IMR-90 (cell line): ENCODE measurements around the gene FLT3. TPM values are rescaled to one million over a fixed set of nuclear protein-coding genes. Genes with fewer than 3 reads are reported as not detected.

Source experiments
- ATAC-seq: fragments of 200-7000 bp; cut with Tn5 transposase; 2 replicates; pipeline ENCODE4 v1.9.1; 2020; ENCODE audit warnings: low read depth, mild to moderate bottlenecking, moderate library complexity
- BruUV-seq: library from RNA; stranded (reverse); fragments of 400-500 nt; replicated peaks from 2 replicates; lab custom pipeline; 2021; lab: Mats Ljungman, UMichigan
- CTCF ChIA-PET: fragments of 300-600 bp; formaldehyde crosslinking; extraction: SDS; loops from one replicate; lab custom pipeline; 2021; ENCODE audit warnings: antibody characterized with exemption; lab: Yijun Ruan, JAX
- POLR2A ChIA-PET: fragments of 300-600 bp; sonication (Branson Sonifier 250); formaldehyde crosslinking; loops from one replicate; lab custom pipeline; 2022; ENCODE audit warnings: antibody characterized with exemption; ENCODE audit not compliant: unreplicated experiment; lab: Charles Lee
- DNase-seq: peaks from one replicate; pipeline ENCODE4 v3.0.0; 2013
- H2AFZ ChIP-seq: replicated peaks from 2 replicates; pipeline ENCODE3; 2013; ENCODE audit warnings: low read length, mild to moderate bottlenecking; ENCODE audit not compliant: poor library complexity
- H2AK5ac ChIP-seq: 2 replicates; pipeline ENCODE4 v1.6.1; 2013; ENCODE audit warnings: low read depth, low read length, inconsistent platforms
- H2AK9ac ChIP-seq: replicated peaks from 2 replicates; pipeline ENCODE3; 2013; ENCODE audit warnings: mild to moderate bottlenecking, low read depth, low read length, moderate library complexity; ENCODE audit not compliant: poor library complexity
- H2BK120ac ChIP-seq: 2 replicates; pipeline ENCODE4 v1.6.1; 2013; ENCODE audit warnings: low read depth, low read length, inconsistent platforms
- H2BK15ac ChIP-seq: 3 replicates; pipeline ENCODE4 v1.6.1; 2013; ENCODE audit warnings: low read depth, low read length, inconsistent platforms
- H2BK20ac ChIP-seq: 2 replicates; pipeline ENCODE4 v1.6.1; 2013; ENCODE audit warnings: low read depth, mild to moderate bottlenecking, inconsistent platforms, low read length, moderate library complexity
- H2BK5ac ChIP-seq: 2 replicates; pipeline ENCODE4 v1.6.1; 2013; ENCODE audit warnings: mild to moderate bottlenecking, low read depth, low read length, inconsistent platforms; ENCODE audit not compliant: poor library complexity, severe bottlenecking
- H3K14ac ChIP-seq: replicated peaks from 2 replicates; pipeline ENCODE4 v1.6.1; 2013; ENCODE audit warnings: low read depth, low read length, inconsistent platforms
- H3K18ac ChIP-seq: 2 replicates; pipeline ENCODE4 v1.6.1; 2013; ENCODE audit warnings: low read depth, low read length, control low read depth
- H3K23ac ChIP-seq: 2 replicates; pipeline ENCODE4 v1.6.1; 2013; ENCODE audit warnings: low read depth, low read length, inconsistent platforms
- H3K27ac ChIP-seq: 2 replicates; pipeline ENCODE4 v1.5.1; 2013; ENCODE audit warnings: mild to moderate bottlenecking, control low read depth, low read length; ENCODE audit not compliant: insufficient read depth
- H3K27me3 ChIP-seq: 2 replicates; pipeline ENCODE4 v1.6.1; 2013; ENCODE audit warnings: low read length; ENCODE audit not compliant: control insufficient read depth, insufficient read depth
- H3K36me3 ChIP-seq: 2 replicates; pipeline ENCODE4 v1.6.1; 2013; ENCODE audit warnings: low read length, mixed read lengths; ENCODE audit not compliant: control insufficient read depth, insufficient read depth
- H3K4ac ChIP-seq: 2 replicates; pipeline ENCODE4 v1.6.1; 2013; ENCODE audit warnings: low read depth, low read length, inconsistent platforms
- H3K4me1 ChIP-seq: 2 replicates; pipeline ENCODE4 v1.6.1; 2013; ENCODE audit warnings: low read length, mixed read lengths; ENCODE audit not compliant: control insufficient read depth, insufficient read depth
- H3K4me2 ChIP-seq: 2 replicates; pipeline ENCODE4 v1.6.1; 2013; ENCODE audit warnings: low read depth, mild to moderate bottlenecking, control low read depth, low read length, moderate library complexity
- H3K4me3 ChIP-seq: 2 replicates; pipeline ENCODE4 v1.5.1; 2013; ENCODE audit warnings: low read depth, mild to moderate bottlenecking, control low read depth, low read length, moderate library complexity; ENCODE audit not compliant: insufficient read depth
- H3K56ac ChIP-seq: 2 replicates; pipeline ENCODE4 v1.6.1; 2013; ENCODE audit warnings: low read length, inconsistent platforms; ENCODE audit not compliant: insufficient read depth; ENCODE audit errors: extremely low read depth
- H3K79me1 ChIP-seq, 2 experiments: 2 replicates each; pipeline ENCODE4 v1.6.1; 2013; ENCODE audit warnings: low read length in 2 of 2, inconsistent platforms in 1 of 2, low read depth in 1 of 2
- H3K9ac ChIP-seq: 2 replicates; pipeline ENCODE4 v1.6.1; 2013; ENCODE audit warnings: low read depth, low read length, control low read depth
- H3K9me1 ChIP-seq: 2 replicates; pipeline ENCODE4 v1.6.1; 2013; ENCODE audit warnings: low read length, inconsistent platforms; ENCODE audit not compliant: insufficient read depth
- H3K9me3 ChIP-seq: 2 replicates; pipeline ENCODE4 v1.6.1; 2013; ENCODE audit warnings: low read length; ENCODE audit not compliant: control insufficient read depth, insufficient read depth
- H4K20me1 ChIP-seq: 2 replicates; pipeline ENCODE4 v1.6.1; 2013; ENCODE audit warnings: low read length, inconsistent platforms; ENCODE audit not compliant: insufficient read depth
- H4K5ac ChIP-seq: 2 replicates; pipeline ENCODE4 v1.6.1; 2013; ENCODE audit warnings: mild to moderate bottlenecking, low read depth, low read length, control low read depth
- H4K8ac ChIP-seq, 2 experiments: 2 replicates each; pipeline ENCODE4 v1.6.1; 2013; ENCODE audit warnings: low read depth in 2 of 2, low read length in 2 of 2, control low read depth in 1 of 2, inconsistent platforms in 1 of 2
- H4K91ac ChIP-seq: 2 replicates; pipeline ENCODE4 v1.6.1; 2013; ENCODE audit warnings: low read depth, low read length, inconsistent platforms; ENCODE audit not compliant: insufficient read depth
- SMC3 ChIP-seq: fragments of 150-350 bp; IDR thresholded peaks from 2 replicates; pipeline ENCODE4 v1.6.1; 2016; ENCODE audit warnings: low read depth, mild to moderate bottlenecking, antibody characterized with exemption, low read length, moderate library complexity
- WGBS, 2 experiments: methylation state at CpG; one replicate each; pipeline versions ENCODE4 v1.1.5 to v1.1.7; 2013; ENCODE audit warnings: missing lambda C conversion rate in 2 of 2; ENCODE audit not compliant: insufficient read length in 1 of 2; ENCODE audit errors: extremely low coverage in 2 of 2; 5-methylcytosine and 5-hydroxymethylcytosine counted together
- dilution Hi-C: fragments of 300-500 bp; cut with HindIII; formaldehyde crosslinking; loops from one replicate; pipeline ENCODE4 v1.14.3; 2018; ENCODE audit warnings: low sequenced_read_pairs; ENCODE audit not compliant: unreplicated experiment
- in situ Hi-C: fragments of 300-500 bp; cut with MboI; formaldehyde crosslinking; loops from 3 replicates; pipeline ENCODE4 v1.14.3; 2019; ENCODE audit warnings: low sequenced_read_pairs, inconsistent platforms, mixed read lengths
- intact Hi-C: fragments of 100-400 bp; cut with micrococcal nuclease; formaldehyde crosslinking; loops from 2 replicates; pipeline ENCODE4 v1.10.0; 2022
- polyA plus RNA-seq, 3 experiments: library from polyadenylated mRNA; depleted of rRNA; stranded (reverse); fragments of >200 nt; gene quantifications; 2 replicates each; pipeline ENCODE4 v1.2.3, GENCODE V29; 2012; ENCODE audit warnings: low replicate concordance in 1 of 3
- total RNA-seq: library from RNA; depleted of rRNA; stranded (reverse); fragments of >200 nt; gene quantifications from 2 replicates; pipeline ENCODE4 v1.2.3, GENCODE V29; 2012
- TF ChIP-seq, protein P1 (sequence below): conservative IDR thresholded peaks from 2 replicates; pipeline ENCODE4 v1.5.1; 2012; ENCODE audit warnings: mild to moderate bottlenecking, low read depth, low read length, improper control_type of control experiment

The FLT3 gene
- total and polyA plus RNA-seq, 2 of the 4 experiments (the other 2 are of a cell fraction): not detected

DNA sequence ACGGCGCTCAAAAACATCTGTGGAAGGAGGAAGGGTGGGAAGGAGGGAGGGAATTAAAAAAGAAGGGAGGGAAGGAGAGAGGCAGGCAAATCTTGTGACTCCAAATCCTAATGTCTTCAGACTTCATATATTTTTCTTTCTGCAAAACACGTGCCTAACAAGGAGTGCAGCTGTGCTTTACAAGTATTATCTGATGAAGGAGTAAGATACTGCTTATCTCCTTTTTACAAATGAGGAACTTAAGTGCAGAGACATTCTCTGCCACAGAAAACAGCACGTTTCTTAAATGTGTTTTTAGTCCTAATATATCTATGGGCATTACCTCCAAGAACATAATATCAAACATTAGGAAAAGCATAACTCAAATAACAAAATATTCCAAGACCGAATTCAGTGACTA lies 6.5 kb downstream of the FLT3 start:
- Histone ChIP-seq H3K18ac (no peak overlapping the region), H2BK15ac (no peak overlapping the region), H3K27me3 (peaks cover 27% of the 10 kb centered on the region), H3K4me1 (no peaks in the 10 kb centered on the region), H3K23ac (no peak overlapping the region), H2BK5ac (no peak overlapping the region), H3K27ac (no peak overlapping the region), H3K4me2 (no peak overlapping the region), H2BK120ac (no peak overlapping the region), H2BK20ac (no peak overlapping the region), H4K5ac (no peak overlapping the region), H4K91ac (no peak overlapping the region), H2AK5ac (no peak overlapping the region), H3K79me1 (no peaks in the 10 kb centered on the region), H3K9me1 (no peaks in the 10 kb centered on the region), H3K9ac (no peak overlapping the region), H3K4ac (no peak overlapping the region), H2AK9ac (no peak overlapping the region), H3K14ac (no peak overlapping the region), H3K36me3 (no peaks in the 10 kb centered on the region), H4K20me1 (no peaks in the 10 kb centered on the region), H4K8ac (no peak overlapping the region), H3K56ac (no peak overlapping the region), H3K9me3 (peaks cover 4% of the 10 kb centered on the region), H2AFZ (no peak overlapping the region), H3K4me3 (no peak overlapping the region)
- DNase-seq (no peak), ATAC-seq (no peak)
- no TSS peak for BruUV-seq
- no CpG with 5 or more reads among the region's 5 CpGs for WGBS, 2 experiments
- intact Hi-C loops: no loop called here
- in situ Hi-C loops: no loop called here
- no peak for TF ChIP-seq SMC3
- TF ChIP-seq, protein P1, sequence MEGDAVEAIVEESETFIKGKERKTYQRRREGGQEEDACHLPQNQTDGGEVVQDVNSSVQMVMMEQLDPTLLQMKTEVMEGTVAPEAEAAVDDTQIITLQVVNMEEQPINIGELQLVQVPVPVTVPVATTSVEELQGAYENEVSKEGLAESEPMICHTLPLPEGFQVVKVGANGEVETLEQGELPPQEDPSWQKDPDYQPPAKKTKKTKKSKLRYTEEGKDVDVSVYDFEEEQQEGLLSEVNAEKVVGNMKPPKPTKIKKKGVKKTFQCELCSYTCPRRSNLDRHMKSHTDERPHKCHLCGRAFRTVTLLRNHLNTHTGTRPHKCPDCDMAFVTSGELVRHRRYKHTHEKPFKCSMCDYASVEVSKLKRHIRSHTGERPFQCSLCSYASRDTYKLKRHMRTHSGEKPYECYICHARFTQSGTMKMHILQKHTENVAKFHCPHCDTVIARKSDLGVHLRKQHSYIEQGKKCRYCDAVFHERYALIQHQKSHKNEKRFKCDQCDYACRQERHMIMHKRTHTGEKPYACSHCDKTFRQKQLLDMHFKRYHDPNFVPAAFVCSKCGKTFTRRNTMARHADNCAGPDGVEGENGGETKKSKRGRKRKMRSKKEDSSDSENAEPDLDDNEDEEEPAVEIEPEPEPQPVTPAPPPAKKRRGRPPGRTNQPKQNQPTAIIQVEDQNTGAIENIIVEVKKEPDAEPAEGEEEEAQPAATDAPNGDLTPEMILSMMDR: no peak
- dilution Hi-C loops: no loop called here
- POLR2A ChIA-PET: no interaction called here
- CTCF ChIA-PET: no interaction called here
